ENCODE results near the gene DAGLA.

The DAGLA gene

GRCh38 chr11:61682906-61683675, 2.9 kb downstream of the DAGLA start:
- no peak for ATAC-seq
- Mint-ChIP-seq H3K4me1 (peaks cover 12% of the 10 kb centered on the region), H3K4me3 (no peak overlapping the region), H3K9me3 (no peaks in the 10 kb centered on the region), H3K27me3 (peaks cover 17% of the 10 kb centered on the region), H3K27ac (no peak overlapping the region), H3K36me3 (no peaks in the 10 kb centered on the region)

- Mint-ChIP-seq H3K4me3 (no peak overlapping the region), H3K27me3 (peaks cover 12% of the 10 kb centered on the region), H3K4me1 (peaks cover 12% of the 10 kb centered on the region), H3K36me3 (no peaks in the 10 kb centered on the region), H3K27ac (no peak overlapping the region), H3K9me3 (no peaks in the 10 kb centered on the region)
- ATAC-seq: no peak
Observed at GRCh38 chr11:61683961-61684869, 4.0 kb downstream of the DAGLA start.

GRCh38 chr11:61684870-61685616, 4.9 kb downstream of the DAGLA start:
- Mint-ChIP-seq H3K4me3 (no peak overlapping the region), H3K36me3 (no peaks in the 10 kb centered on the region), H3K4me1 (peaks cover 12% of the 10 kb centered on the region), H3K9me3 (no peaks in the 10 kb centered on the region), H3K27ac (no peak overlapping the region), H3K27me3 (peaks cover 14% of the 10 kb centered on the region)
- no peak for ATAC-seq

- H3K27me3 Mint-ChIP-seq: peaks cover 19% of the 10 kb centered on the region
- H3K4me1 Mint-ChIP-seq: peaks cover 11% of the 10 kb centered on the region
- no peak overlapping the region for H3K27ac Mint-ChIP-seq
- H3K9me3 Mint-ChIP-seq: no peaks in the 10 kb centered on the region
- no peak overlapping the region for H3K4me3 Mint-ChIP-seq
- no peak for ATAC-seq
- H3K36me3 Mint-ChIP-seq: no peaks in the 10 kb centered on the region
Observed at GRCh38 chr11:61685617-61685967, 5.4 kb downstream of the DAGLA start.

GRCh38 chr11:61686066-61686465, 5.9 kb downstream of the DAGLA start:
- Mint-ChIP-seq H3K27ac (no peak overlapping the region), H3K27me3 (peaks cover 24% of the 10 kb centered on the region), H3K4me1 (peaks cover 6% of the 10 kb centered on the region), H3K9me3 (no peaks in the 10 kb centered on the region), H3K4me3 (no peak overlapping the region), H3K36me3 (no peaks in the 10 kb centered on the region)
- ATAC-seq: no peak

- Mint-ChIP-seq H3K4me3 (no peak overlapping the region), H3K4me1 (peaks cover 6% of the 10 kb centered on the region), H3K27ac (no peak overlapping the region), H3K27me3 (peaks cover 26% of the 10 kb centered on the region), H3K9me3 (no peaks in the 10 kb centered on the region), H3K36me3 (no peaks in the 10 kb centered on the region)
- ATAC-seq: no peak
Observed at GRCh38 chr11:61686469-61686868, 6.3 kb downstream of the DAGLA start.

- Mint-ChIP-seq H3K36me3 (no peaks in the 10 kb centered on the region), H3K27ac (no peak overlapping the region), H3K4me1 (peaks cover 6% of the 10 kb centered on the region), H3K4me3 (no peak overlapping the region), H3K27me3 (peaks cover 26% of the 10 kb centered on the region), H3K9me3 (no peaks in the 10 kb centered on the region)
- no peak for ATAC-seq
Observed at GRCh38 chr11:61687420-61687819, 7.2 kb downstream of the DAGLA start.

- Mint-ChIP-seq H3K27me3 (peaks cover 28% of the 10 kb centered on the region), H3K4me3 (no peak overlapping the region), H3K4me1 (peaks cover 6% of the 10 kb centered on the region), H3K36me3 (no peaks in the 10 kb centered on the region), H3K9me3 (no peaks in the 10 kb centered on the region), H3K27ac (no peak overlapping the region)
- ATAC-seq: no peak
Observed at GRCh38 chr11:61688365-61689163, 8.4 kb downstream of the DAGLA start.

- peaks cover 34% of the 10 kb centered on the region for H3K27me3 Mint-ChIP-seq
- H3K27ac Mint-ChIP-seq: no peak overlapping the region
- peaks cover 6% of the 10 kb centered on the region for H3K4me1 Mint-ChIP-seq
- H3K9me3 Mint-ChIP-seq: no peaks in the 10 kb centered on the region
- no peak overlapping the region for H3K4me3 Mint-ChIP-seq
- H3K36me3 Mint-ChIP-seq: no peaks in the 10 kb centered on the region
- ATAC-seq: no peak
Observed at GRCh38 chr11:61689164-61689496, 8.9 kb downstream of the DAGLA start.

GRCh38 chr11:61690706-61691379, 10.7 kb downstream of the DAGLA start:
- Mint-ChIP-seq H3K27ac (no peak overlapping the region), H3K36me3 (no peaks in the 10 kb centered on the region), H3K4me1 (peaks cover 4% of the 10 kb centered on the region), H3K27me3 (peaks cover 39% of the 10 kb centered on the region), H3K4me3 (no peak overlapping the region), H3K9me3 (no peaks in the 10 kb centered on the region)
- no peak for ATAC-seq

- Mint-ChIP-seq H3K27me3 (peaks cover 46% of the 10 kb centered on the region), H3K4me1 (peaks cover 11% of the 10 kb centered on the region), H3K9me3 (no peaks in the 10 kb centered on the region), H3K27ac (no peak overlapping the region), H3K36me3 (no peaks in the 10 kb centered on the region), H3K4me3 (no peak overlapping the region)
- no peak for ATAC-seq
Observed at GRCh38 chr11:61691380-61692156, 11.4 kb downstream of the DAGLA start.

GRCh38 chr11:61693922-61694601, 13.9 kb downstream of the DAGLA start:
- no peak overlapping the region for H3K4me3 Mint-ChIP-seq
- H3K4me1 Mint-ChIP-seq: peaks cover 21% of the 10 kb centered on the region
- peaks cover 60% of the 10 kb centered on the region for H3K27me3 Mint-ChIP-seq
- no peak for ATAC-seq
- H3K9me3 Mint-ChIP-seq: no peaks in the 10 kb centered on the region
- no peaks in the 10 kb centered on the region for H3K36me3 Mint-ChIP-seq
- H3K27ac Mint-ChIP-seq: no peak overlapping the region

- Mint-ChIP-seq H3K4me3 (no peak overlapping the region), H3K27me3 (peaks cover 55% of the 10 kb centered on the region), H3K9me3 (no peaks in the 10 kb centered on the region), H3K36me3 (no peaks in the 10 kb centered on the region), H3K27ac (no peak overlapping the region), H3K4me1 (peaks cover 21% of the 10 kb centered on the region)
- no peak for ATAC-seq
Observed at GRCh38 chr11:61694602-61694939, 14.4 kb downstream of the DAGLA start.

All from stimulated activated memory B cell treated with anti-CD40 and anti-IgM and Interleukin-4, amounts not matched to agents 10 μg/mL and 1 μg/mL and 100 μg/mL, for 72 hours (primary cell).